Measurements from ENCODE around the gene SHISAL1. TPM values are rescaled to one million over a fixed set of nuclear protein-coding genes. Genes with fewer than 3 reads are reported as not detected.

Gene SHISAL1
- total RNA-seq, 6 experiments from 2014 or later, result 0.05 to 0.31 (median 0.17) TPM

GRCh38 chr22:44340271-44341239, 27.8 kb upstream of the SHISAL1 start:
- no peaks in the 10 kb centered on the region for H3K27me3 ChIP-seq
- no peaks in the 10 kb centered on the region for H3K36me3 ChIP-seq
- ATAC-seq (no peak), DNase-seq (no peak)
- no peak overlapping the region for H3K4me3 ChIP-seq
- intact Hi-C loops (cut with DNase I), result no loop called here
- WGBS (ENCODE audit: insufficient coverage, low coverage, low lambda C conversion rate, missing lambda C conversion rate), result 62% methylated on average over 8 of the region's 21 CpGs
- H3K9me3 ChIP-seq, result no peaks in the 10 kb centered on the region
- no peak overlapping the region for H3K27ac ChIP-seq
- TF ChIP-seq POLR2A (IDR thresholded peaks at IDR 0.05) (no peak), CTCF (IDR thresholded peaks at IDR 0.05) (no peak)
- H3K4me1 ChIP-seq, result peaks cover 0 to 7% (median 0%) of the 10 kb centered on the region in 4 donors

- no peak for ATAC-seq
- Histone ChIP-seq H3K4me1 (peaks cover 0 to 7% (median 0%) of the 10 kb centered on the region in 4 donors), H3K9me3 (no peaks in the 10 kb centered on the region), H3K27ac (no peak overlapping the region), H3K4me3 (no peak overlapping the region), H3K36me3 (no peaks in the 10 kb centered on the region), H3K27me3 (no peaks in the 10 kb centered on the region)
- no CpG with 5 or more reads among the region's 2 CpGs for WGBS (ENCODE audit: insufficient coverage, low coverage, low lambda C conversion rate, missing lambda C conversion rate)
- intact Hi-C loops (cut with DNase I), result no loop called here
- no peak for DNase-seq
- TF ChIP-seq POLR2A (IDR thresholded peaks at IDR 0.05) (no peak), CTCF (IDR thresholded peaks at IDR 0.05) (no peak)
Observed at GRCh38 chr22:44338906-44339305, 26.2 kb upstream of the SHISAL1 start.

- intact Hi-C loops (cut with DNase I), result no loop called here
- peak in 1 of 4 donors; percentile 31 for ATAC-seq
- H3K36me3 ChIP-seq, result no peaks in the 10 kb centered on the region
- no peak overlapping the region for H3K27ac ChIP-seq
- no peaks in the 10 kb centered on the region for H3K9me3 ChIP-seq
- TF ChIP-seq POLR2A (IDR thresholded peaks at IDR 0.05) (no peak), CTCF (IDR thresholded peaks at IDR 0.05) (no peak)
- H3K4me1 ChIP-seq, result peaks cover 0 to 7% (median 0%) of the 10 kb centered on the region in 4 donors
- no peaks in the 10 kb centered on the region for H3K27me3 ChIP-seq
- H3K4me3 ChIP-seq, result no peak overlapping the region
- DNase-seq, result no peak
- WGBS (ENCODE audit: insufficient coverage, low coverage, low lambda C conversion rate, missing lambda C conversion rate), result 68% methylated on average over 4 of the region's 8 CpGs
Observed at GRCh38 chr22:44338177-44338810, 25.5 kb upstream of the SHISAL1 start.

- H3K27ac ChIP-seq, result no peak overlapping the region
- 42% methylated on average over 10 of the region's 13 CpGs for WGBS (ENCODE audit: insufficient coverage, low coverage, low lambda C conversion rate, missing lambda C conversion rate)
- H3K9me3 ChIP-seq, result no peaks in the 10 kb centered on the region
- H3K27me3 ChIP-seq, result no peaks in the 10 kb centered on the region
- ATAC-seq, result no peak
- DNase-seq, result no peak
- intact Hi-C loops (cut with DNase I), result no loop called here
- H3K36me3 ChIP-seq, result no peaks in the 10 kb centered on the region
- H3K4me1 ChIP-seq, result peaks cover 0 to 7% (median 0%) of the 10 kb centered on the region in 4 donors
- no peak overlapping the region for H3K4me3 ChIP-seq
- TF ChIP-seq POLR2A (IDR thresholded peaks at IDR 0.05) (no peak), CTCF (IDR thresholded peaks at IDR 0.05) (no peak)
Observed at GRCh38 chr22:44337678-44338004, 24.9 kb upstream of the SHISAL1 start.
